Hematopoietic multipotent progenitor cell treated with erythropoietin and hydrocortisone succinate and interleukin-3 and kit ligand, for 6 days (in vitro differentiated cells): ENCODE measurements around the gene DOCK4.
"Not testable (repeated sequence)": the region's sequence is repeated elsewhere in the genome, so short reads cannot be mapped to it uniquely, and the experiment has no call there.

Experiments
- DNase-seq: peaks from one replicate; pipeline ENCODE4 v3.0.0-alpha.2; 2015

Gene DOCK4

DNA sequence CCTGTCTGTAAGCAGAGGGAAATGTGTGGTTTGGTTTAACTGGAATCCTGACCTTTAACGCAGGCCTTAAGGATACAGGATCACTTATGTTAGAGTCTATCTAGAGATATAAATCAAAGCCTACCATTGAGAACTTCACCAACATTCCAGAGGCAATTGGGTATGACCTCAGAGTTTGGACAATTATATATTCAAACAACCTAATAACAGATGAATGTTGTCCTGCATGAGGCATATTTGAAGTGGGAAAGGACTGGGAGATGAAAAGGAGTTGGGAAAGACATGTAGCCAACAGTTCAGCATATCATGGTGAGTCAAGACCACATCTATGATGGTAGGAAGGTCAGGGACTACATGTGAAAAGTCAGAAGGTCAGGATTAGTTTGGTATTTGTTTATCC lies 274.2 kb downstream of the DOCK4 start:
- no peak for DNase-seq

DNA sequence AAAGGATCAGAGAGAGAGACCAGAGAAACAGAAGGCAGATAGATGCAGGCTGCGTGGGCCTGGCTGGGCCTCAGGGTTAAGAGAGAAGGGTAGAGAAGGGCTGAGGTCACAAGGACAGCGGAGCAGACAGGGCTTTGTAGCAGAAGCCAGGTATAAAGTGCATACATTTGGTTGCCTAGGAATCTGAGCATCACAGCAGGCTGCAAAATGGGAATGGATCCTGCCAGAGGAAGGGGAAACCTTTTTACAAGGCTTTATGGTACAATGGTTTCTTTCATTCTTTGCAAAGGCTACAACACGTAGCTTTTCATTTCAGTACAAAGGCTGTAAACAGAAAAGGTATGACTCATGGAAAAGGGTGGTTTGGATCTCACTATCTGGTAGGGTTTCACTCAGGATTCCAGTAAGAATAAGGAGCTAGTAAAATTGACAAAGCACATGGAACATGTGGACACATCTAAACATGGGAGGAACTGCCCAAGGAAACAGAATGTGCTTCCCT lies 275.1 kb downstream of the DOCK4 start:
- no peak for DNase-seq

DNA sequence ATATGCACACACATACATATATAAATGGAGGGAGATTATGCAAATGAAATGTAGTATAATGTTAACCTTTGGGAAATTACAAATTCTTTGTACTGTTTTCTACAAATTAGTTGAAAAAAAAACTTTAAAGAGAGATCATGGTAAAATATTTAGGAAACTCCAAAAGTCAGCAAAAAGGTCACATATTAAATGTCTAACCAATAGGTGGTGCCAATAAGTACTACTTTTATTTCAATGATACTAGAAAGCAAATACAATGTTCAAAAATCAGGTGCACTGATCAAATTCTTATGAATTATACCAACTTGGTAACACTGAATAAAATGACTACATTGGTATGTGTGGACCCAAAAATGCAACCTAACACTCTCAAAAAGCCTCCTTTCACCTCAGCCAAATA lies 276.9 kb downstream of the DOCK4 start:
- DNase-seq = no peak

DNA sequence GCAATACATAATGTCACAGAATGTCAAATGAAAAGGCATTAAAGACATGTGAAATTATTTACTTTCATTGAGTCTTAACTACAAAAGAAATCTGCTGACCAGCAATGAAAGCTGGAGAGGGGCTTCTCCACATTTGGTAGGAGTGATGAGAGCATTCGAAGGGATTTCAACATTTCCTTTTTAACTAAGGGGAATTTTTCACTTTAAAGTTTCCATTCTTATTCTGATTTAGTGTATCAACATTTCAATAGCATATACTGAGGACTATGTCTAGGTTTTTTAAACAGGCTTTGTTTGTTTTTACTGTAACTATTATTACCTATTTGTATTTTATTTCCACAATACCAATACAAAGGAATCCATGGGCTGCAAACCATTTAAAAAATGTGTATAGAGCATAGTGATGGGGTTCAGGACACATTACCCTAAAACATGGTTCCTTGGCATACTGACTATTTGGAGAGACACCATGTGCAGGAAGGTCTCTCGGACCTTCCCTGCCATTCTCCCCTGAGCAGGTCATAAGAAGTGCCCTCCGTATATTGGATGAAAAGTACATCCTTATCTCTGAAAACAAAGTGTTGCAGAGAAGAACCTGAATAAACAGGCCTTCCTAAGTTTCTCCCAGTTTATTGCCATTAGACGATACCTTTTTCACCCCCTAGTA lies 278.7 kb downstream of the DOCK4 start:
- DNase-seq = no peak

DNA sequence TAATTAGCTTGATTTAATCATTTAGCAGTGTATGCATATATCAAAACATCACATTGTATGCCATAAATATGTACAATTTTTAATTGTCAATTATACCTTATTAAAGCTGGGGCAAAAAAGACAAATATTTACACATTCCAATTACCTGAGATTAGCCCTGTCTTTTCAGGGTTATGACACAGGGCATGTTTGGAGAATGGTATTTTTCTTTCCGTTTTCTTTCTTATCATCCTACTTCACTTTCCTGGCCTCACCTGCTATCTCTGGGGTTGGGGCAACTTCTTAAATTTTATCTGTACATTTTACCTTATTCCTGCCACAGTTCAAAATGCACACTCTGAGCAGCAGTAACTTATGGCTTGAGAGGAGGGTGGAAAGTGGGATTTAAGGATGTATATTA lies 285.9 kb downstream of the DOCK4 start:
- DNase-seq = no peak

DNA sequence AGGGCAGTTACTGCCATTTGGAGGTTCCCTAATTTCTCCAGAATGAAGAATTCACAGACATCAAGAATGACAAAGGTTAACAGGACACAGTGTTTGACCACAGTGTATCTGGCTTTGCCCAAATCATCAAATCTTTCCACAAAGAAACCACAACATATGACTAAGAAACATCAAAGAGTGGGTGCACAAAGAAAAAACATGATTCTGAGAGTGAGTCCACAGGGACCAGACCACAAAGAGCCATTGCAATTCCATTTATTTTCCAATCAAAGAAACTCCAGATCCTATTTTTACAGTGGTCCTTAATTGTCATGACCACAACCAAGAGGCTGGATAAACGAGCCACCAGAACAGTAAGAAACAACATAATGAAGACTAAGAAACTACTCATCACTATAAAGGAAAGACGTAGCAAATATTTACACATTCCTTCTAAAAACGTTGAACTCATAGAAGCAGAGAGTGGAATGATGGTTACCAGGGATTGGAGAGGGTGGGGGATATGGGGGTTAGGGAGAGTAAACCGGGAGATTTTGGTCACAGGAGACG lies 286.5 kb downstream of the DOCK4 start:
- DNase-seq = no peak

DNA sequence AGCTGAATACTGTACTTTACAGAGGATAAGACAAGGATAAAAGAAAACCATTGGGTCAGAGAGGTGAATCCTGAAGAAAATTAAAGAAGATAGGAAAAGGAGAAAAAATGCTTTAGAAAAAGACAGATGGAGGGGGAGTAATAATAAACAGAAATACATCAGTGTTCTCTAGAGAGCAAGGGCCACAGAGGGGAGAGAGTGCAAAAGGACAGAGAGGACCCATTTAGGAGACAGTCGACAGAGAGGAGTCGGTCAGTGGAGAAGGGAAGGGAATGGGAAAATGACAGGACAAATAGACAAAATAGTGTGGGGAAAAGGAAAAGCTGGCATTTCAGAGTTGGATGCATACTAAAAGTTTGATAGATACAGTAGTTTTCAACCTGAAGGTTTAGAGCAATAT lies 287.0 kb downstream of the DOCK4 start:
- no peak for DNase-seq

DNA sequence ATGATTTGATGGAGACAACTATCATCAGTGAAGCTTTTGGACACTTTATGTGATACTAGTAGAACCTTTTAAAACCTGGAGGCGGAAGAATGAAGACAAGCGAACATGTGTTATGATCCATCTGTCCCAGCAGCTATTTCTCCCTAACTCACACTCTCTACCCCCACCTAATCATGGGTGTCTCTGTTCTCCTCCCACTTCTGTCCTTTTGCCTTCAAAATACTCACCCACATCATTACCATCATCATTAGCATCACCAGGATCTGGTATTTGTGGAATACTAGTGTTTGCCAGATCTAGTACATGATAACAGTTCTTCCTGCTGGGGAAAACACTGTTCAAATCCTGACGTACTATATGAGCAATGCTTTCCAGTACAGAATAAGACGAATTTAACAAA lies 287.7 kb downstream of the DOCK4 start:
- DNase-seq = no peak

DNA sequence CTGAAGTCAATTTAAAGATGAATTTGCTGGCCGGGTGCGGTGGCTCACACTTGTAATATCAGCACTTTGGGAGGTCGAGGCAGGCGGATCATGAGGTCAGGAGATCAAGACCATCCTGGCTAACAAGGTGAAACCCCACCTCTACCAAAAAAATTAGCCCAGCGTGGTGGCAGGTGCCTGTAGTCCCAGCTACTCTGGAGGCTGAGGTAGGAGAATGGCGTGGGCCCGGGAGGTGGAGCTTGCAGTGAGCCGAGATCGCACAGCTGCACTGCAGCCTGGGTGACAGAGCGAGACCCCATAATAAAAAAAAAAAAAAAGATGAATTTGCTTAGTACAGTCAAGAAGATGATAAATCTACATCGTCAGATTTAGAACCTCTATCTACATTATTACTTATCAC lies 288.8 kb downstream of the DOCK4 start:
- DNase-seq = not testable (repeated sequence)

DNA sequence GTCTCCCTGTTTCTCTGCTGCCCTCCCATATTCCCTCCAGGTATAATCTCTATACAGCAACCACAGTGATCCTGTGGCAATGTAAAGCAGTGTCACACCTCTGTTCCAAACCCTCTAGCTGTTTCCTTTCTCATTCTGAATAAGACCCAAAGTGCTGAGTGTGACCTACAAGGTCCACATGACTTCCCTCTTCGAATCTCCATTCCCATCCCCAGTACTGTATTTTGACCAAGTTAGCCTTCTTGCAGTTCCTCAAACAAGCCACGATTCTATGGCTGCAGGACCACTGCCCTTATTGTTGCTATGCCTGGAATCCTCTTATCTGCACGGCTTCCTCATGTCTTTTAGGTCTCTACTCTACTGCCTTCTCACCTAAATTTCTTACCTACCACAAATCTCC lies 291.9 kb downstream of the DOCK4 start:
- DNase-seq = no peak

DNA sequence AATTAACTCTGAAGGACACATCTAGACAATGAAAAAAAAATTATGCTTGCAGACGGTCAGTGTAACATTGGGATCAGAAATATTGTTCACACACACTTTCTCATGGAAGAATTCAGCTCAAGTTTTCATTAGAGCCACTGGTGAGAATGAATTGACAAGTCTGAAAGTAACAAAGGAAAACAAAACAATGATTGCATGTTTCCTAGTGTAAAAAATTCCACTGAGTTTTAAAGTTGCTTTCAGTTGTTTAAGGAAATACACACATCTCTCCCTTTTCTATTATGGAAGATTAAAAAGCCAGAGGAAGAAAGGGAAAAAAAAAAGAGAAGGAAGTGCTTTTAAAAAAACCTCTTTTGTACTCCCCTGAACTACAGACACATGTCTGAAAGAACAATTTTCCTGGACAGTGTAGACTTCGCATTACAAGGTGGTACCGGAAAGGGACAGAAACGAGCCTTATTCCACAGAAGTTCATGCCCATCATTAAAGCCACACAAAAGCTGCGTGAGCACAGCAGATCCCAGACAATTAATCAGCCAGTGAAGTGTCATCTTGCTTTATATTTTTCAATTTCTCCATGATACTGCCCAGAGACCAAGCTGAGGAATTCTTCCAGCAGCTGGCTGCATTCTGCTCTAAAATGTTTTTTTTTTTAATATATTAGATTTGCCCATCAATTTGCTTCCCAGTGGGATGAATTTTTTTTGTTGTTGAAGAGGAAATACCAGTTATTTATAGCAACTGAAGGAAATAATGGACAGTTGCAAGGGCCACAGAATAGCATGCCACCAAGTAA lies 294.8 kb downstream of the DOCK4 start:
- no peak for DNase-seq

DNA sequence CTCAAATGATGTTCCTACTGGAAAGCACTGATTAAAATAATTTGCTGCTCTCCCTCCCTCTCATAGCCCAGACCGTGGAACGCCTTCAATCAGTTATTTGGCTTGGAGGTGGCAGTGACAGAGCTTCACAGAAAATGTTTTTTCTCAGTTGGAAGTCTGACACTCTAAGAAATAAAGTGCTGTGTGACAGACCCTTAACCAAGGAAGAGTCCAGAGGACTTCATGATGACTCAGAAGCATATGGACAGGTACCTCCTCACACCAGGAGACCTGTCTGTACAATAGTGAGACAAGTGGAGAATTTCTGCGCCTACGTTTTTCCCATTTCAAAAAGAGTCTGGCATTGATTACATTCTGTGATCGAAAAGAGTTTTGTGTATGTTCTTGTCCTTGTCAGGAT lies 295.5 kb downstream of the DOCK4 start:
- DNase-seq = no peak

DNA sequence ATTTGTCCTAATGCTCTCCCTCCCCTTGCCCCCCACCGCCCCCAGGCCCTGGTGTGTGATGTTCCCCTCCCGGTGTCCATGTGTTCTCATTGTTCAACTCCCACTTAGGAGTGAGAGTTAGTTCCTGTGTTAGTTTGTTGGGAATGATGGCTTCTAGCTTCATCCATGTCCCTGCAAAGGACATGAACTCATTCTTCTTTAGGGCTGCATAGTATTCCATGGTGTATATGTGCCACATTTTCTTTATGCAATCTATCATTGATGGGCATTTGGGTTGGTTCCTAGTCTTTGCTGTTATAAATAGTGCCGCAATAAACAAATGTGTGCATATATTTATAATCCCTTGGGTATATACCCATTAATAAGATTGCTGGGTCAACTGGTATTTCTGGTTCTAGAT lies 297.5 kb downstream of the DOCK4 start:
- DNase-seq = not testable (repeated sequence)

DNA sequence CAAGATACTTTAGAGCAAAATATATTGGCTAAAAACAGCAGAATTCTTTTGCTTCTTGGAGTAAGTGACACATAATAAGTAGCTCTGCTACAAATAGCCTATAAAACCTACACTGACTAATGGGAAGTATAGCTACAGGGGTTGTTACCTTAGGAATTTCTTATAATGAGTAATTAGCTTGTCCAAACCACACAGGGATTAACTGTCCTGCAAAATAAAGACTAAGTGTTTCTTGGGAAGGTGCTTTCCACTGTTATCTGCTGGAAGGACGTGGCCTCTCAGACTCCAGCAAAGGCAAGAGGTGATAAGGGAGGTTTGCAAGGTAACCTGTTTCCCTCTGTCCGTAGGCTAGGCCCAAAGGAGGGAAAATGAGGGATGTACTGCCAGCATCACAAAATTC lies 302.4 kb downstream of the DOCK4 start:
- no peak for DNase-seq

DNA sequence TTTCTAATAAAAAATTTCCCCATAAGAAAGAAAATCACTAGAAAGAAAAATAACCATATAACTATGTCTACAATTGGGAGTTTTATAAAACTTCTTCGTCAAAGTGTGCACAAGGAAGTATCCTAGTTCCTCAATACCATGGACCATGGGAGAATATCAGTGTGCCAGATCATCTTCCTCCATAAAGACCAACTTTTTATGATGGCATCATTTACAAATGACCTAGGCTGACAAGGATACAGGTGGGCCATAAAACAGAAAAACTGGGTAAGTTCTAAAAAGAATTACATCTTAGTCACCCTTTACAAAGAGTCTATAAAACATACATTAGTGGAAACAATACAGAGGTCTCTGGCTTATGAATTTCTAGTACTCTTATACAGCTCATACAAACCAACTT lies 303.2 kb downstream of the DOCK4 start:
- DNase-seq = no peak

DNA sequence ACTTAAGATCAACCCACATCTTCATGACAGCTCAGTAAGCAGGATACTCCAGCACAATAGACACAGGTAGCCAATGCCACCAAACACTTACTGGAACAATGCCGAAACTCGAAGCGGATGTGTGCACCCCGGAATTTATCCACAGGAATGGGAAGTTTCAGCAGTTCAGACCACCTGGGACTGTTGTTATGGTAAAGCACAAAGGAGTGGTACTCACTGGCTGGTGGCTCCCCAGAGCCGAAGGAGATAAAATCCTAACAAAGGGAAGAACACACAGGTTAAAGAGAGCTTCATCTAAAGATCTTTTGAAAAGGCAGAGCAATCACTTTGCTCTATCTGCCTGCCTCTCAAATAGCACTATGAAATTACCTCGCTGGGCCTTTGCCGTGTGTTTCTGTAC lies 305.9 kb downstream of the DOCK4 start:
- DNase-seq = no peak

DNA sequence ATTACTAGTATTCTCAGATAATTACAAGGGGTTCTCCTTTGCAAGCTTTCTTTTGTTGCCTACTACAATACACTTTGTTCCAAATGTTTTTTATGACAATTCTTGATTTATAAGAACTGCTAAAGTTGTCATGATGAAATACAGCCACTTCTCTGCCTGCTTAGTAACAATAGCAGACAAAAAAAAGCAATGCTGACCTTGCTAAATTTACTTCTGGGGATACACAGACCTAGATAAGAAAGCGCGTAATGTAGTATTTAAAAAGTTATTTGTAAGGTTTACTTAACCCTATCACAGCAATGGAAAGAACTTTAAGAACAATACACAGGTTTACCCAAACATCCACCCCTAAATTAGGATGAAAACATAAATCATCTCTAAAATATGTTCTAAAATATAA lies 311.1 kb downstream of the DOCK4 start:
- DNase-seq = no peak

DNA sequence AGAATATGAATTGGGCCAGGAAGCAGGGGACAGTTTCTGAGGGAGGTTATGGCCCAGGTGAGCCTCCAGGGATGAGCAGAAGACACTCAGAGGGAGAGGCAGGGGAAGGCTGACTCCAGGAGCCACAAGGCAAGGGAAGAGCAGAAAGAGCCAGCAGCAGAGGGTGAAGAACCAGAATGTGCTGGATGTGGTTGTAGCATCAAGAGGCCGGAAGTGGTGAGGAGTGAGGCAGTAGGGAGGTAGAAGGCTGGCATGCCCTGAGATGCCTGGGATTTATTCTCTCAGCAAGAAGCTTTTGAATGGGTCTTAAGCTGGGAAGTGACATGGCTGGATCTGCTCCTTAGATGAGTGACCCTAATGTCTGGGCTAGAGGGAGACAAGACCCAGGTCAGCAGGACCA lies 311.7 kb downstream of the DOCK4 start:
- DNase-seq = no peak

DNA sequence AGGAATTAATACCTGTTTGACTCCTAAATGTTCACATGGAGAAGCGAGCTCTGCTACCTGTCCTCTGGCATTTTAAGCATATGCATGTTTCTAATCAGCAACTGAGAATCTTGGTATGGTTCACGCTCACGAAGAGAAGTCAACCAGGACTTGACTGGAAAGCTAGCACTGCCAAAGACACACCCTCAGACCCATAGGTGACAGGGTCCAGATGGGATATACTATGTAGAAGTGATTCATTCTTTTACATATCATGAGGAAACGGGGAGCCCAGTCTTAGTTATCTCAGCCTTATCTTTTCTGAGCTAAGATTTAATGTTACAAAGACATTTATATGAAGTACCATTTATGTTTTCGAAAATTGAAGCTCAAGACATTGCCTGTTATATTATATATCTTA lies 313.0 kb downstream of the DOCK4 start:
- DNase-seq = no peak

DNA sequence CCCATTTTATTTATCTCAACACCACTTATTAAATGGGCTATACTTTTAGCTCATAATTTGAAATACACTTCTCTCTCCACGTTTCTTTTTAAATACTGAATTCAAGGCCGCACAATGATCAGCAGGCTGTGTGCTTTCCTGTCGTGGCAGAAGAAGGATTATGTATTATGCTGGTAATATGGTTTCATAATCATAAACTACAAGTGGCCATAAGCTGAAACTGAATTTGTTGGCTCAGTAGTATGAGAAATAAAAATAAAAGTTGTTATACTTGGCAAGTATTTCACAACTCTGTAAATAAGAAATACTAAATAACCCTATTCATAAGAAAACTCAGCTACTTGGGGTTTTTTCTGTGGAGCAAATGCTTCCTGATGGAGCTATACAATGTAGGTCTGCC lies 313.6 kb downstream of the DOCK4 start:
- DNase-seq = no peak

DNA sequence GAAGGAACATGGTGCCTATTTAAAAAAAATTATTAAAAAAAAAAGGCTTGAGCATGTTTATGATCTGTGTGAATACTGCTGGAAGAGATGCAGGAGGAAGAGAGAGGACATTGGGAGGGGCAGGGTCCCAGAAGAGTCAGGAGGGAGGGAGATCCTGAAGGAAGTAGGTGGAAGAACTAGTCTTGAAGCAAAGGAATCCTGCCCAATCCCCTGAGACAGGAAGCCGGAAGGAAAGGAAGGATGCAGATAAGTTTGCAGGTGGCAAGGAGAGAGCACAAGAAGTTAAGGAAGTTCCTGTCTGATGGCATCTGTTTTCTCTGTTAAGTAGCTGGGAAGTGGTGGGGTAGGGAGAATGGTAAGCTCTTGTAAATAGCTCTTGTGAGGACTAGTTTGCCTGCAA lies 318.5 kb downstream of the DOCK4 start:
- no peak for DNase-seq

DNA sequence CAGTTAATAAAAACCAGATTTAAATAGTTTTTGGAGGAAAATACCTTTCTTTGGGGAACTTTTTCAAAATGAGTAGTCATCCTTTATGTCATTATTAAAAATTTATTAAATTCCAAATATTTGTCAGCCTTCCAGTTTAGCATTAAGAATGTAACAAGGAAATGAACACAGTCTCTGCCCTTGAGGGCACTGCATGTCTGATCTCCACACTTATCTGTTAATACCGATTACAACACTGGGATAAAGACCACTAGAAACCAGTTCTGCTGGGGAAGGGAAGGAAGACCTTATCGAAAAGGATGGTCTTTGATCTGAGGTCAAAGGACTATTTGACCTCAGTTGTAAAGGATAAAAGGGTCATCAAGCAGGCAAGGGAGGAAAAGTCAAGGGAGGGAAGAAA lies 320.0 kb downstream of the DOCK4 start:
- DNase-seq = no peak

DNA sequence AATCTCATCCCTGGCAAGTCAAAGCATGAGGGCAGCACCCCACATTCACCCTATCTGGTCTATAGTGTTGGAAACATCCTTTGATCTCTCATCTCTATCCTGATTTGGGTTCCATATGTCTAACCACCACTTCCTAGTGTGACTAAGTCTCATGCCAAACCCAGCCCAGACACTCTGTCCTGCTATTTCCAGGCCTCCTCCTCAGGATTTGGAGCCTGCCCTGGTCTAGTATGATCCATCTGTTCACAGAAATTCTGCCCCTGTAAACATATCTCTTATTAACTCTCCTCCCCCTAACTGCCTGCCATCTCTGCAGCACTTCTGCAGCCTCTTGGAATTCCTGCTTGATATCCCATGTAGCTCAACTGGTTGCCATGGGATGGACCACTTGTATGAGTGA lies 323.0 kb downstream of the DOCK4 start:
- DNase-seq = no peak

DNA sequence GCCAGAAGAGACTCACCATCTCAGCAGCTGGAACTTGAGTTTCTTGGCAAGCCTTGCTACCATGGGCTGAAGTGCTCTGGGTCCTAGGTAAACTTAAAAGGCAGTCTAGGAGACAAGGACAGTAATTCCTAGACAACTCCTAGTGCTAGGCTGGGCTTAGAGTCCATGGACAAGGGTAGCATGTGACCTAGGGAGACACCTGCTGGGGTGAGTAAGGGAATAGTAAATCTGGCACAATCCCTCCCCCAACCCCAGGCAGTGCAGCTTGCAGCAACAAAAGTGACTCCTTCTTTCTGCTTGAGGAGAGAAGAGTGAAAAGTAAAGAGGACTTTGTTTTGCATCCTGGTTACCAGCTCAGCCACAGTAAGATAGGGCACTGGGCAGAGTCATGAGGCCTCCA lies 327.4 kb downstream of the DOCK4 start:
- no peak for DNase-seq
